Measurements from ENCODE around the gene GBE1.

GBE1 gene

GRCh38 chr3:81707996-81708395, 53.4 kb downstream of the GBE1 start:
- H3K4me3 ChIP-seq, result no peak overlapping the region
- peak overlapping the region in 2 of 11 experiments; percentile 24 to 40; a peak in 2 of 22 replicates for H3K27ac ChIP-seq
- H3K9me3 ChIP-seq (replicated peaks in 1 of 11), result peaks cover 0 to 4% (median 2%) of the 10 kb centered on the region in 11 experiments; a peak in 8 of 22 replicates
- peaks cover 0 to 83% (median 21%) of the 10 kb centered on the region in 11 experiments; a peak in 12 of 22 replicates for H4K20me1 ChIP-seq
- H3K36me3 ChIP-seq, result peaks cover 7 to 51% (median 24%) of the 10 kb centered on the region in 11 experiments
- peaks cover 0 to 21% (median 11%) of the 10 kb centered on the region in 10 experiments; a peak in 13 of 20 replicates for H3K4me1 ChIP-seq
- peak overlapping the region in 2 of 11 experiments; percentile 7 to 30; a peak in 4 of 22 replicates for H3K4me2 ChIP-seq
- no peak overlapping the region for H3K9ac ChIP-seq
- H3K27me3 ChIP-seq, result no peaks in the 10 kb centered on the region
- TF ChIP-seq Cebpa-rat (IDR thresholded peaks at IDR 0.05), result no peak

- H3K4me3 ChIP-seq, result no peak overlapping the region
- H3K4me1 ChIP-seq, result peaks cover 0 to 8% (median 7%) of the 10 kb centered on the region in 10 experiments; a peak in 12 of 20 replicates
- H3K9me3 ChIP-seq (replicated peaks in 1 of 11), result no peaks in the 10 kb centered on the region
- peaks cover 21 to 92% (median 58%) of the 10 kb centered on the region in 11 experiments for H3K36me3 ChIP-seq
- no peak overlapping the region for H3K9ac ChIP-seq
- peaks cover 0 to 80% (median 8%) of the 10 kb centered on the region in 11 experiments; a peak in 12 of 22 replicates for H4K20me1 ChIP-seq
- no peak overlapping the region for H3K27ac ChIP-seq
- H3K27me3 ChIP-seq, result no peaks in the 10 kb centered on the region
- TF ChIP-seq Cebpa-rat (IDR thresholded peaks at IDR 0.05), result no peak
- H3K4me2 ChIP-seq, result no peak overlapping the region
Measured at GRCh38 chr3:81702126-81702525, 59.3 kb downstream of the GBE1 start.

- H3K9me3 ChIP-seq (replicated peaks in 1 of 11), result no peaks in the 10 kb centered on the region
- H3K27ac ChIP-seq, result no peak overlapping the region
- TF ChIP-seq Cebpa-rat (IDR thresholded peaks at IDR 0.05), result no peak
- H3K9ac ChIP-seq, result no peak overlapping the region
- peaks cover 0 to 2% (median under 1%) of the 10 kb centered on the region in 10 experiments; a peak in 7 of 20 replicates for H3K4me1 ChIP-seq
- H4K20me1 ChIP-seq, result peaks cover 0 to 77% (median 4%) of the 10 kb centered on the region in 11 experiments; a peak in 6 of 22 replicates
- peaks cover 24 to 87% (median 65%) of the 10 kb centered on the region in 11 experiments for H3K36me3 ChIP-seq
- no peaks in the 10 kb centered on the region for H3K27me3 ChIP-seq
- no peak overlapping the region for H3K4me3 ChIP-seq
- no peak overlapping the region for H3K4me2 ChIP-seq
Measured at GRCh38 chr3:81699536-81700320, 61.7 kb downstream of the GBE1 start.

GRCh38 chr3:81696090-81696489, 65.4 kb downstream of the GBE1 start:
- Histone ChIP-seq H3K27me3 (no peaks in the 10 kb centered on the region), H3K4me3 (no peak overlapping the region), H3K27ac (no peak overlapping the region), H3K4me2 (no peak overlapping the region), H3K9me3 (replicated peaks in 1 of 11) (no peaks in the 10 kb centered on the region), H3K4me1 (peaks cover 0 to 12% (median 7%) of the 10 kb centered on the region in 10 experiments; a peak in 10 of 20 replicates), H4K20me1 (peaks cover 0 to 77% (median 8%) of the 10 kb centered on the region in 11 experiments; a peak in 6 of 22 replicates), H3K9ac (no peak overlapping the region), H3K36me3 (peaks cover 20 to 83% (median 57%) of the 10 kb centered on the region in 11 experiments)
- TF ChIP-seq Cebpa-rat (IDR thresholded peaks at IDR 0.05), result no peak

GRCh38 chr3:81695302-81695701, 66.1 kb downstream of the GBE1 start:
- Histone ChIP-seq H3K4me1 (peaks cover 0 to 12% (median 7%) of the 10 kb centered on the region in 10 experiments; a peak in 10 of 20 replicates), H3K4me2 (no peak overlapping the region), H4K20me1 (peaks cover 0 to 79% (median 8%) of the 10 kb centered on the region in 11 experiments; a peak in 6 of 22 replicates), H3K9ac (no peak overlapping the region), H3K4me3 (no peak overlapping the region), H3K36me3 (peaks cover 28 to 83% (median 58%) of the 10 kb centered on the region in 11 experiments), H3K27me3 (no peaks in the 10 kb centered on the region), H3K9me3 (replicated peaks in 1 of 11) (no peaks in the 10 kb centered on the region), H3K27ac (no peak overlapping the region)
- no peak for TF ChIP-seq Cebpa-rat (IDR thresholded peaks at IDR 0.05)

GRCh38 chr3:81694662-81695061, 66.8 kb downstream of the GBE1 start:
- H3K9ac ChIP-seq, result no peak overlapping the region
- H3K27me3 ChIP-seq, result no peaks in the 10 kb centered on the region
- peak overlapping the region in 6 of 11 experiments; percentile 13 to 53 (median 32); a peak in 8 of 22 replicates for H3K4me2 ChIP-seq
- peaks cover 0 to 82% (median 8%) of the 10 kb centered on the region in 11 experiments; a peak in 6 of 22 replicates for H4K20me1 ChIP-seq
- H3K36me3 ChIP-seq, result peaks cover 25 to 83% (median 57%) of the 10 kb centered on the region in 11 experiments
- H3K27ac ChIP-seq, result 0 out of 22 replicates have a peak overlapping the region, but pooled peaks of 1 of the 11 experiments have one; percentile 2
- TF ChIP-seq Cebpa-rat (IDR thresholded peaks at IDR 0.05), result no peak
- H3K4me1 ChIP-seq, result peaks cover 0 to 12% (median 7%) of the 10 kb centered on the region in 10 experiments; a peak in 10 of 20 replicates
- no peak overlapping the region for H3K4me3 ChIP-seq
- peaks cover 0 to 6% (median 0%) of the 10 kb centered on the region in 11 experiments; a peak in 1 of 22 replicates for H3K9me3 ChIP-seq (replicated peaks in 1 of 11)

GRCh38 chr3:81692766-81693165, 68.7 kb downstream of the GBE1 start:
- TF ChIP-seq Cebpa-rat (IDR thresholded peaks at IDR 0.05), result no peak
- H3K4me1 ChIP-seq, result peaks cover 0 to 12% (median 7%) of the 10 kb centered on the region in 10 experiments; a peak in 10 of 20 replicates
- H3K4me3 ChIP-seq, result no peak overlapping the region
- peaks cover 0 to 82% (median 11%) of the 10 kb centered on the region in 11 experiments; a peak in 6 of 22 replicates for H4K20me1 ChIP-seq
- no peaks in the 10 kb centered on the region for H3K27me3 ChIP-seq
- H3K9me3 ChIP-seq (replicated peaks in 1 of 11), result peaks cover 0 to 8% (median 0%) of the 10 kb centered on the region in 11 experiments; a peak in 1 of 22 replicates
- no peak overlapping the region for H3K4me2 ChIP-seq
- H3K27ac ChIP-seq, result no peak overlapping the region
- H3K9ac ChIP-seq, result no peak overlapping the region
- H3K36me3 ChIP-seq, result peaks cover 27 to 72% (median 57%) of the 10 kb centered on the region in 11 experiments

GRCh38 chr3:81689617-81690016, 71.8 kb downstream of the GBE1 start:
- H3K4me2 ChIP-seq, result no peak overlapping the region
- peaks cover 0 to 9% (median 6%) of the 10 kb centered on the region in 10 experiments; a peak in 10 of 20 replicates for H3K4me1 ChIP-seq
- peaks cover 26 to 75% (median 66%) of the 10 kb centered on the region in 11 experiments for H3K36me3 ChIP-seq
- no peak overlapping the region for H3K9ac ChIP-seq
- H3K4me3 ChIP-seq, result no peak overlapping the region
- peaks cover 0 to 8% (median 0%) of the 10 kb centered on the region in 11 experiments; a peak in 1 of 22 replicates for H3K9me3 ChIP-seq (replicated peaks in 1 of 11)
- H4K20me1 ChIP-seq, result peaks cover 0 to 77% (median 7%) of the 10 kb centered on the region in 11 experiments; a peak in 7 of 22 replicates
- no peak overlapping the region for H3K27ac ChIP-seq
- TF ChIP-seq Cebpa-rat (IDR thresholded peaks at IDR 0.05), result no peak
- H3K27me3 ChIP-seq, result no peaks in the 10 kb centered on the region
